Measurements from ENCODE around the gene AQP7.
"Not testable (repeated sequence)": the region's sequence is repeated elsewhere in the genome, so short reads cannot be mapped to it uniquely, and the experiment has no call there.

Gene AQP7

GRCh38 chr9:33402371-33402770, at the start of gene AQP7:
Gene AQP7, minus strand, starts transcription at chr9:33402568. Its CDS starts 1,306 bp downstream, at chr9:33401262.
- not testable (repeated sequence) for DNase-seq

DNA sequence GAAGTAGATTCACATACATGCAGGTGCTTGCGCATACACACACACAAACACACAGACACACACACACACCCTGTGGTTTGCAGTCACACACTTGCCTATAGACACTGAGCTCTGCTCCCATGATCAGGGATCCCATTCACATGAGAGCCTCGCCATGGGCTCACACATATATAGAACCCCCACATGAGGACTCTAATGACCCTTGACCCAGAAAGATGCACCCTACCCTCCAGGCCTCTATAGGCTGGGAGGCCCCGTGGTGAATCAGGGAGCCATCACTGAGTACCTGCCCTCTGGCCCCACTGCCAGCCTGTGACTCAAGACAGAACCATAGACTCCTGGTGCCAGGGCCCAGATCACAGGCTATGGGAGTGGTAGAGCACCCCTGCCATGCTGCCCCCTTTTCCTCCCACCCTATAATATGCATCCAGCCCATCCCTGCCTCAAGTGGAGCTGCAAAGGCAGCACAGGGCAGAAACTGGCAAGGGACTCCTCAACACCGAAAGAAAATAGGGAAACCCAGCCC, 48.3 kb upstream of the AQP7 start:
- DNase-seq: no peak

DNA sequence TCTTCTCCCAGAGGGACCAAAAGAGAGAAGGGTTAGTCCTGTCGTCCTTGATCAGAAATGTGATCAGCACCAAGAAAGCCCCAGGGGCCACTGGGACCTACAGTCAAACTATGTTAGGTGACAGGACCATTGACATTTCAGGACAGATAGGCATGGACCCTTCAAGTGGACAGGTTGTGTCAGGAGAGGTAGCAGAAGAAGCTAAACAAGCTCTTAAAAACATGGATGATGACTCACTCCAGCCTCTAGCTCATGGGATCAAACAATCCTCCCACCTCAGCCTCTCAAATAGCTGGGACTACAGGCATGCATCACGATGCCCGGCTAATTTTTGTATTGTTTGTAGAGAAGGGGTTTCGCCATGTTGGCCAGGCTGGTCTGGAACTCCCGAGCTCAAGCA, 47.3 kb upstream of the AQP7 start:
- DNase-seq: no peak

GRCh38 chr9:33447799-33448553, 45.6 kb upstream of the AQP7 start:
- no peak for DNase-seq

GRCh38 chr9:33446946-33447798, 44.8 kb upstream of the AQP7 start, which contains the start of gene AQP3:
Gene AQP3, minus strand, starts transcription at chr9:33447593. Its CDS starts 63 bp downstream, at chr9:33447530.
- DNase-seq: peak; percentile 70

DNA sequence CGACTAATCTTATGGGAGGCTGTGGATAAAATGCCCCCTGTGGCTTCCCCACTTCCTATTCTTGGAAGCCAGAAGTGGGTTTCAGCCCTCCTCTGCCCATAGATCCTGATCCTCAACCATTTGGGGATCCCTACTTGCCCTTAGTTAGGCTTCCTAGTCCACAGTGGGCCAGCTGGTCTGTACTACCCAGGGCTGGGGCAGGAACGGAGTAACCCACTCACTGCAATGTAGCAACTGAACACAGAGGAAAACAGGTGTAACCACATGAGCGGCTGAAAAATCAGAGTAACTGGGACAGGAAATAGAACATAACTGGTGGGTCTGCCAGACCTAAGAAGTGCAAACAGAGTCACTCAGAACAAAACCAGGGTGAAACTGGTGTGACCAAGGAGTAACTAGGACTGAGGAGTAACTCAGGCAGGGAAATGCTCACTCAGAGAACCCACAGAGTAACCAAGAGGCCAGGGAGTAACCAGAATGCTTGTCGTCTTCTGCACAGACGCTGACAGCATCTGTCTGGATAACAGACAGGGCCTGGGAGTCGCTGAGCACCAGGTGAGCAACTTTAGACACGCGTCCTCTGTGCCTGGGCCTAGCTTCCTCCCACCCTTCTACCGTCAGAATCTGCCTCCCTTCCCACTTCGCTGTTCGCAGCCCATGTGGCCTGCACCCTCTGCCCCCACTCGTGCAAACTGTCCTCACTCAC, 44.0 kb upstream of the AQP7 start:
- DNase-seq: peak; percentile 69

DNA sequence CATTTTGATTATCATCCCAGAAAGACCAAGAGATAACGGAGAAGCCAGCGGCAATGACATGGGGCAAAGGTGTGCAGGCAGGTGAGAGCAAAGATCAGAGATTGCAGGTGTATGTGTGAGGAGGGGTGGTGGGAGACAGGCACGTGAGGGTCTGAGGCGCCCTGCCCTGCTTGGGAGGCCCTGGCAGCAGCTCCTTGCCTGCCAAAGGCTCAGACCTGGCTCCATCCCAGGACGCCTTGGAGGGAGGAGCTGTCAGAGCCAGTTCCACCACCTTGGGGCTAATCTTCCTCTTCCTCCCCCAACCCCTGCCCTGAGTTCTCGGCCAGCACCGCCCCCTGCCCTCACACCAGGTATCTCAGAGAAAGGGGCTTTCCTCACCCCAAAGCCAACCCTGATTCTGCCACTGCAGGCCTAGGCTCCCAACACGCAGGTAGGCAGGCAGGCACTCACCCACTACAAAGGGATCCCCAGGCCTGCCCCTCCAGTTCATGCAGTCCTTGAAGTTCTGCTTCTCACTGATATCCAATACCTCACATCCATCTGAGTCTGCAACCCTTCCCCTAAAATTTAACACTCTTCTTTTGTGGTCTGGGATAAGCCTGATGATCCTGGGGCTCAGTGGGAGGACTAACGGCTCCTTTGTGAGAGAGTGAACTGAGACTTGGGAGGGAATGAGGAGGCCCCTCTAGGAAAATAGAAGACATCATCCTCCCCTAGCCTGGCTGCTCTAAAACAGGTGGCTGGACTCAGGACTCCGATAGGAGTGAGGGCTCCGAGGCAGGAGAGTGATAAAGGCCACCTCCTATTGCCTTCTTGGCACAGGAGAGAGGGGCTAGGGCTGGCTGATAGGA, 43.2 kb upstream of the AQP7 start:
- DNase-seq: no peak

GRCh38 chr9:33443464-33444154, 41.2 kb upstream of the AQP7 start:
- DNase-seq: no peak

DNA sequence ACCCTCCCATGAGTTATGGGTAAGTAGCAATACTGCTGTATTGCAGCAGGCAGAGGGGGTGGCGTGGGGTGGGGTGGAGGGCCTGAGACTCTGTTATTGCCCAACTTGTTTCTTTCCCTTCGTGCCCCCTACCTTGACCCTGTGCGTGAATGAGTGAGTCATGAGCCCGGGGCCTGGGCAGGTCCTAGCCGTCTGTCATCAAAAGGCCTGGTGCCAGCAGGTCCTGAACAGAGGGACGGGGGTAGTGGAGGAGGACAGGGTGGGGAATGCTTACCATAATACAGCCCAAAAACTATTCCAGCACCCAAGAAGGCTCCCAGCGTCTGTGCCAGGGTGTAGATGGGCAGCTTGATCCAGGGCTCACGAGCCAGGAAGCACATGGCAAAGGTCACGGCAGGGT, 40.7 kb upstream of the AQP7 start:
- no peak for DNase-seq

GRCh38 chr9:33442125-33442524, 39.8 kb upstream of the AQP7 start:
- no peak for DNase-seq

GRCh38 chr9:33440609-33441008, 38.2 kb upstream of the AQP7 start:
- no peak for DNase-seq

DNA sequence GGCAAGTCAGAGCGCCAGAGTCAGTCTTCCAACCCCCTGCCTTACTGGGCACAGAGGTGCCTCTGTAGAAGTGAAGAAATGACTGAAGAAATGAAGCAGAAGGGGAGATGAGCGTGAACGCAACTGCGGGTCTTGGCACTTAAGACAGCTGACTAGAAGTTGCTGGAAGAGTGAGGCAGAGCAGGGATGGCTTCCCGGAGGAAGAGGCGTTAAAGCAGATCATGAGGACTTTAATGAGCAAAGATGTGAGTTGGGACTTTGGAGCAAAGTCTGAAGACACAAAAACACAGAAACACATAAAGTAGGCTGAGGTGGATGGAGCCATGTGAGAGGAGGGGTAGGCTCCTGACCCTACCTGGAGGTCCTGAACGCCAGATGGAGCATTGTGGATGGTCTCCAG, 37.8 kb upstream of the AQP7 start:
- no peak for DNase-seq

DNA sequence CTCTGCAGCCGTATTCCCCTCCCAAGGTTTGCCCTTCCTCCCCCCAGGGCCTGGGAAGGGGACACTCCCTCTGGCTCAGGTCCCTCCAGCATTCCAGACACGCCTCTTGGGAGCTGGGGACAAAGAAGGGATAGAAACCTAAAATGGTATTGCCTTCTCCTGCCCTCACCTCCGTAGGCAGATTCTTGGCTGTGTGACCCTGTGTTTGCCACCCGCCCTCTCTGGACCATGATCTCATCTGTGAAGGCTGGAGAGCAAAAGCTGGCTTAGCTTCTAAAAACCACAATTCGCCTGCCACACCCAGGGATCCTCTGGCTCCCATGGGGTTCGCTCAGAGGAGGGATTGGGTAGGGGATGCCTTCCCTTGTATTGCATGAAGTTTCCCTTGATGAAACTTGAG, 37.4 kb upstream of the AQP7 start:
- DNase-seq: no peak

GRCh38 chr9:33438926-33439680, 36.7 kb upstream of the AQP7 start:
- no peak for DNase-seq

- no peak for DNase-seq
Measured at GRCh38 chr9:33437898-33438297, 35.5 kb upstream of the AQP7 start.

DNA sequence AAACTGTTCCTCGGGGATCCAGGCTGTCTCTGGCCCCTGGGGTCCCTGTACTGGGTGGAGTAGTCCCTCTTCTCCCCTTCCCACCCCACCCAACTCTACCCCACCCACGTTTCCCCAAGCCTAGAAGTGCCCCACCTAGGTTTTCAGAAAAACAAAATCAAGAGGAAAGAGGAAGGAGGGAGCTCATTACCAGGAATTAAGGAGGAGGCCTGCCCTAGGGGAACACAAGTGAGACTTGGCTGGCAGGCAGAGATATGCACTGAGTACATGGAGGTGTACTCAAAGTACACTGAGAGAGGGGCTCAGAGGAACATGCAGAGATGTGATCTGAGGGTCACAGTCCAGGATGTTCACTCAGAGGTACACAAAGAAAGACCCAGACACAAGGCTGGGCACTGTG, 34.8 kb upstream of the AQP7 start:
- no peak for DNase-seq

GRCh38 chr9:33436445-33436844, 34.1 kb upstream of the AQP7 start:
- no peak for DNase-seq

- no peak for DNase-seq
Measured at GRCh38 chr9:33435821-33436277, 33.5 kb upstream of the AQP7 start.

DNA sequence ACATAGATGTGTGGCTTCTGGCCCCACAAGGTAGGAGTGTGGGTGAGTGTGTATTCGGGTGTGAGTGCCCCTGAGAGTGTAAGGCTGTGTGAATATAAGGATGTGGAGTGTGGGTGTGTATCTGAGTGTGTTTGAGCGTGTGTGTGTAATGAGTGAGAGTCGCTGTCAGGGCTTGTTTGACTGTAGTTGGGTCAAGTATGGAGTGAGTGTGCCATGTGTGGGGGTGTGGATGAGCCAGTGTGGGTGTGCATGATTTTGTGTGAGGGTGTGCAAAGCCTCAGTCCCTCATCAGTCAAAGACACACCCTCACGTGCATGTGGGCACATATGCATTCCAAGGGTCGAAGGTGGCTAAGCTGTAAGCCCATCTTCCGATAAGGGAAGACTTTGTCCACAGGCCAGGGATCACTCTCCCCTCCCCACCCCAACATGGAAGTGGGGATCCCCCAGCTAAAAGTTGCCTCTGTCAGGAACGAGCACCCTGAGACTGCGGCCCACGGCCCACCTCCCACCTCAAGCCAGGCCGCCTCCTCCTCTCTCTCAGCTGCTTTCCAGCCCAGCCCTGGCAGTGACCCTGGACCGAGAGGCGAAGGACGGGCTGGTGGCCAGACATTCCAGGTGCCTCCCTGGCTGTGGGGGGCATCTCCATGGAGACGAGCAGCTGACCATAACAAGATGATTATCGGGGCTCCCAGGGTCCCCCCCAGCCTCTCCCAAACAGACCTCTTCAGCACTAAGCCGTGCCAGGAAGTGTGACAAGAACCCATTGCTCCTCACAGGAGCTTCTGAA, 32.1 kb upstream of the AQP7 start:
- no peak for DNase-seq

- no peak for DNase-seq
Measured at GRCh38 chr9:33433871-33434270, 31.5 kb upstream of the AQP7 start.
